ENCODE data around the gene FRMD8.
A peak's percentile ranks its signal among the peaks of the same experiment; 100 is the strongest.

FRMD8 gene

GRCh38 chr11:65425971-65426838 lies 39.8 kb downstream of the FRMD8 start:
- DNase-seq = peak; percentile 51 to 80

DNA sequence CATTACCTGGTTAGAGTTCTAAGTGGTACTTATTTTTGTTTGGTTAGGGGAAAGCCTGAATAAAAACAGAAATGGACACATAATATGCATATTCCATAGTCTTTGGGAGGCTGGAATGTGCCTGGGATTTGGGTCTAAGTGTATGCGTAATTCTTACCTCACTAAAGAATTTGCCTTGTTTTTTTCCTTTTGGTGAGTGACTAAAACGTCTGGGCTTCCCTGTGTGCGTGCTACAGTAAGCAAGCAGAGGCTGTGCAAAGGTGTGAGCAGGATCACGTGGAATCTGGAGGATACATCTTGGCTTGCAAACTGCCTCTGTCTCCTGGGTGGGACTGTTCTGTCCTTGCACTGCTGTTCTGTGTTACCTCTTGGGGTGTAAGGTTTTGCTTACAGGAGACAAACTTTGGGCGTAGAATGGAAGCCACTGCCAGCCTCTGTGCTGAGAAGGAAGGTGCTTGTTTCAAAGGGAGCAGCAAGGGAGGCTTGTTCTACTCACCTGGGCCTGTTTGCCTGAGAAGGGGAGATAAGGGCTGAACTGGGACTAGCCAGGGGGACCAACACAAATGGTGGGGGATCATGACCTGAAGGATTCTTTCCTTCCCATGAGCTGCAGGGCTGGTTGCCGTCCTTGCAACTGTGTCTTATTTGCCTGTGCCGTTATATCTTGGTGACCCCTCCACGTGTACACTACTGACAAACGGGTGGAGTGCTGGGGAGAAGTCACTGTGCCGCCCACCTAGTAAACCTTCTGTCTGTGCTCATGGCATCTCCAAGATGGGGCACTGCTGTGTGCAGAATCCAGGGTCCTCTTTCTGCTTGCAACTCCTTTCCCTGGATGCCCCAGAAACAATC lies 40.6 kb downstream of the FRMD8 start:
- peak; percentile 68 to 69 for DNase-seq

GRCh38 chr11:65427691-65428577 lies 41.5 kb downstream of the FRMD8 start:
- DNase-seq = peak; percentile 63

DNA sequence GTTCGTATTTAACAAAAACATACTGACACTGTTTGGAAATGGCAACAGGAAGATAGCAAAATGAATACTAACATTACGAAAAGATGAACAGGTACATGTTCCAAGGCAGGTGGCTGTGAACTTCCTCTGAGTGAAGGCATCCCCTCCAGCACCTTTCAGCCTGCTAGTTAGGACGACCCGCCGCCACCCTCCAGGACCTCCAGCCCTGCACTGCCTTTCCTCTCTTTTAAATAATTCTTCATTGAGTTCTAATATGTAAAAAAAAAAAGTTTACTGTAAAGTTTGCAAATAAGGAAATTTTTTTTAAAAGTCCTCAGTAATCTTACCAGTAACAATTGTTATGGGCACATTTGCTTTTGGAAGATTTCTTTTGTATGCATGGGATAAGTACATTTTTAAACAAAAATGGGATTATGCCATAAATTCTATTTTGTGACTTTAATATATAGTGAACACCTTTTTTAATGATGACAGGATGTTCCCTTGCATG lies 42.2 kb downstream of the FRMD8 start:
- DNase-seq = no peak

DNA sequence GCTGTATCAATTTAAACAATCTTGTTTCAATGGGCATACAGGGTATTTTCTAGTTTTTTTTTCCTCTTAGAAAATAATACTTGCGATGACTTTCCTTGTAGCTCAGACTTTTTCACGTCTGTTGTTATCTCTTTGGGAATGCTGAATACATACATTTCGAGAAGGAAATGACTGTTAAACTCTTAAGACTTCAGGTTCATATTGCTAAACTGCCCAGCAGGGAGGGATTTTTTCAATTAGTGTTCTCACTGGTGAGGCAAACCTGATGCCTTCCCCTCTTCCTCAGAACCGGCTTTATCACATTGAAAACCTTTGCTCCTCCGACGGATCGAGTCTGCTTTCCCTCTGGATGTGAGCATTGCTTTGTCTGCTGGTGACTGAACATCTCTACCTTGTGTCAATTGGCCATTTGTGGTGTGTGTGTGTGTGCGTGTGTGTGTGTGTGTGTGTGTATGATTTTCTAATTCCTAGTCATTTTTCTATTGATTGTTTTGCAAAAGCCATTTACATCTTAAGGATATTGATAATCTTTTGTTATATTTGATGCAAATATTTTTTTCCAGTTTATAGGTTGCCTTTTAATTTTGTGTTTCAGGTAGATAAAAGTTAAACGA lies 42.7 kb downstream of the FRMD8 start:
- DNase-seq = peak in 1 of 2 donors; percentile 53

DNA sequence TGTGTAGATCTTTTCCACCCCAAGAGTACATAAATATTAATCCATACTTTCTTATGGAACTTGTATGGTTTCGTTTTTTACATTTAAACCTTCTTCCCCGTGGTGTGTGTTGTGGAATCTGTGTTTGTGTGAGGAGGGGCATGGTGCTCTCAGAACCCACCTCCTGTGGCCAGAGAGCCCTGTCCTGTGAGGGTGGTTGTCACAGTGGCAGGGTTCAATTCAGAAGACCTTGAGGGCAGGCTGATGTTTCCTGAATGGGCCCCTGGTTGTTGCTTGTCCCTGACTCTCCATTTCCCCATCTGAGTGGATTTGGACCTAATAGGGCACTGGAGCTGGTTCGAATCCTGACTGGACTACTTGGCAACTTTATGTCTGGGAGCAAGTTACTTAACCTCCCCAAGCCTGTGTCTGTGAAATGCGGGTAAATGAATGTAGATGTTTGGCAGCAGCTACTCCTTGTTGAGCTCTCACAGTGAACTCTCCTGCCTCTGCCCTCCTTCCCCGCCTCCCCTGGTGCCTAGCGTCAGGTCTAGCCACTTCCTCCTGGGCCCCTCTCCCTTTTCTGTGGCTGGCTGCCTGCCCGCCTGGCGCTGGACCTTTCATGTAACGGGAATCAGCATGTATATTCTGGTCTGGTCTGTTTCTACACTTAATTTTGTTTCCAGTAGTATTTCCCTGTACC lies 43.4 kb downstream of the FRMD8 start:
- peak; percentile 71 to 72 for DNase-seq

DNA sequence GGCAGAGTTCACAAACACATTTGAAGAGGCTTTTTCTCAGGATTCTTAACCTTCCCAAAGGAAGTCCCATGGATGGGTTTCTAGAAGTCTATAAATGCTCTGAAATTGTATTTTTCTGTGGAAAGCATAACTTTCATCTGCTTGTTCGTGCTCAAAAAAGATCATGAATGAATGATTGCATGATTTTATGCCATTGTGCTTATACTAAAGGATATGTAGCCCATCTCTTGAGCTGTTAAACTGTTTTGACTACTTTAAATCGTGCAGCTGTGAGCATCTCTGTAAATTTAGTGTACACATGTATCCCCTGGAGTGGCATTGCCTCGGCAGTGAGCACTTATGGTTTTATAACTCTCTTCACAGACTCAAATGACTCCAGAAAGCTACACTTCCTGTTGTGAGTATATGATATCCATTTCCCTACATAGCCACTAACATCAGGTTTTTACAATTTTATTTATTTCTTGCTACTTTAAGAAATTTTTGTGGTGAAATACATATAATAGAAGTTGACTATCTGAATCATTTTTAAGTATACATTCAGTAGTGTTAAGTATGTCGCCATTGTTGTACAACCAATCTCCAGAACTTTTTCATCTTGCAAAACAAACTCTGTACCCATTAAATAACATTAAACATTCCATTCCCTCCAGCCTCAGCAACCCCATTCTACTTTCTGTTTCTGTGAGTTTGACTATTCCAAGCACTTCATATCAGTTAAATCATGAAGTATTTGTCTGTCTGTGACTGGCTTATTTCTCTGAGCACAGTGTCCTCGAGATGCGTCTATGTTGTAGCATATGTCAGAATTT lies 44.2 kb downstream of the FRMD8 start:
- peak in 1 of 2 donors; percentile 53 for DNase-seq

GRCh38 chr11:65431451-65432099 lies 45.1 kb downstream of the FRMD8 start:
- peak; percentile 62 to 76 for DNase-seq

DNA sequence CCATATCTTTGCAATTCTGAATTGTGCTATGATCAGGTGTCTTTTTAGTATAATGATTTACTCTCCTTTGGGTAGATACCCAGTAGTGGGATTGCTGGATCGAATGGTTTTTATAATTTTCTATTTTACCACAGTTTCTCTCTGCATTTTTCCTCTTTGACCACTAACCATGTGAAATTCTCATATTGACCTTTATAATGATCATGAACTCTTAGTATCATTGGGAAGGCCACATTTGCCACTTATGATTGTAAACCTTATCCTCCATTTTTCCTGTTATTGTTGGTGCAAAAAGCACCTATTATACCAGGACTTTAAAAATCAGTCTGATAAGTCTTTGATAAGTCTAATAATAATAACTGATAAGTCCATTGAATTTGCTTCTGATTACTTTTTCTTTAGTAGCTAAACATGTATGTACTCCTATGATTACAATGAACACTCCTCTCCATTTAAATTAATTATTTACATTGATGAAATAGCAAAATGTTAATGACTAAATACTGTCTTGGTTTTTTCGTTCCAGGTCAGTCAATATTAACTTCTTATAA lies 45.7 kb downstream of the FRMD8 start:
- DNase-seq = no peak

DNA sequence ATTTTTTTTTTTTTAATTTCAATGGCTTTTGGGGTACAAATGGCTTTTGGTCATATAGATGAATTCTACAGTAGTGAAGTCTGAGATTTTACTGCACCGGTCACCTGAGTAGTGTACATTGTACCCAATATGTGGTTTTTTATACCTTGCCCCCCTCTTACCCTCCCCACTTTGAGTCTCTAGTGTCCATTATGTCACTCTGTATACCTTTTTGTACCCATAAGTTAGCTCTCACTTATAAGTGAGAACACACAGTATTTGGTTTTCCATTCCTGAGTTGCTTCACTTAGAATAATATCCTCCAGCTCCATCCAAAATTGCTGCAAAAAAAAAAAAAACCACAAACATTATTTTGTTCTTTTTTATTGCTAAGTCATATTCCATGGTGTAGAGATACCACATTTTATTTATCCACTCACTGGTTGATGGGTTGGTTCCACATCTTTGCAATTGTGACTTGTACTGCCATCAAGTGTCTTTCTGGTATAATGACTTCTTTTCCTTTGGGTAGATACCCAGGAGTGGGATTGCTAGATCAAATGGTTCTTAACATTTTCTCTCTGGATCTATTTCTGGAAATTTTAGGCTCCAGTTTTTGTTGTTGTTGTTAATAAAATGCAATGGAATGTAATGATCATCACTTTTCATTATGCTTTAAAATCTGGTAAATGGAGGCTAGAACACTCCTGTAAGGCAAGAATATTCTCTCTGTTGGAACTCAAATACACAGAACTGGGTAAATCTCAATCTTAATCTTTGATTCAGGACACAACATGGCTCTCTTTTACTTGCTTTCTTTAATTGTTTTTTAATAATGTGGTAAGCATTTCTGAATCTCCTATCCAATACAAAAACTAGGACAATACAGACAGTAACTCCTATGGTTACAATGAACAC lies 46.5 kb downstream of the FRMD8 start:
- DNase-seq = peak in 1 of 2 donors; percentile 64

GRCh38 chr11:65433657-65434056 lies 47.2 kb downstream of the FRMD8 start:
- DNase-seq = no peak

GRCh38 chr11:65434057-65434666 lies 47.7 kb downstream of the FRMD8 start:
- peak in 1 of 2 donors; percentile 30 for DNase-seq

GRCh38 chr11:65434667-65435410 lies 48.4 kb downstream of the FRMD8 start:
- DNase-seq = no peak

GRCh38 chr11:65435411-65435931 lies 49.0 kb downstream of the FRMD8 start:
- peak in 1 of 2 donors; percentile 11 for DNase-seq

GRCh38 chr11:65435981-65436411 lies 49.6 kb downstream of the FRMD8 start:
- DNase-seq = peak in 1 of 2 donors; percentile 19

GRCh38 chr11:65436412-65437032 lies 50.1 kb downstream of the FRMD8 start:
- peak in 1 of 2 donors; percentile 20 for DNase-seq

Measured in CD4-positive, alpha-beta T cell treated with Interleukin-1 beta for 1 hour (primary cell).